HG02759 (cell line): ENCODE measurements around the gene ESRRA.

Source experiments
- ATAC-seq: cut with Tn5 transposase; IDR thresholded peaks from one replicate; pipeline ENCODE4 v1.9.1; 2021; ENCODE audit warnings: mild to moderate bottlenecking, moderate library complexity; ENCODE audit not compliant: unreplicated experiment

Gene ESRRA

DNA sequence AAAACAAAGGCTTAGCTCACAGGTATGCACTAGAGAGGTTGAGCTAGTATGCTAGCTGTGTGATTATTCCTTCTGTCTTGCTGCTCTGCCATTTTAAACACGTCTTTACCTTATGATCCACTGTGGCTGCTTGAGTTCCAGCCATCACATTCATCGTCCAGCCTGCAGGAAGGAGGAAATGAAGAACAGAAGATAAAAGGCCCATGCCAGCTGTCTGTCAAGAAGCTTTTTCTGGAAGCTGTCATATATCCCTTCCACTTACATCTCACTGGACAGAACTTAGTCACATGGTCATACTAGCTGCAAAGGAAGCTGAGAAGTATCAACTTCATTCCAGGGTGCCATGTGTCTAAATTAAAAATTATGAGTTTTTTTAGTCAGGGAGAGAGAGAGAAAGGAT is 22.1 kb downstream of the ESRRA start:
- ATAC-seq: no peak

DNA sequence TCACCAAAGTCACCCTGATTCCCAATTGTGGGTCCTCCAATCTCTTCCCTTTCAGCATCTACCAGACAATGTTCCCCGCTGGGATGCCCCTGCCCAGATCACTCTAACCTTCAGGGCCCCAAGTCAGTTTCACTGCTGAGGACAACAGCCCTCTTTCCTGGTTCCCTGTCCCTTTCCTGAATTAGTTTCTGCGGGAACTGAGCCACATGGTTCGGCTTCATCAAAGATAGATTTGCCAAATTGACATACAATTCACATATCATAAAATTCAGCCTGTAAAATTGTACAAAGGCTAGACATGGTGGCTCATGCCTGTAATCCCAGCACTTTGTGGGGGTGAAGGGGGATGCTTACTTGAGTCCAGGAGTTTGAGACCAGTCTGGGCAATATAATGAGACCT is 22.7 kb downstream of the ESRRA start:
- no peak for ATAC-seq

DNA sequence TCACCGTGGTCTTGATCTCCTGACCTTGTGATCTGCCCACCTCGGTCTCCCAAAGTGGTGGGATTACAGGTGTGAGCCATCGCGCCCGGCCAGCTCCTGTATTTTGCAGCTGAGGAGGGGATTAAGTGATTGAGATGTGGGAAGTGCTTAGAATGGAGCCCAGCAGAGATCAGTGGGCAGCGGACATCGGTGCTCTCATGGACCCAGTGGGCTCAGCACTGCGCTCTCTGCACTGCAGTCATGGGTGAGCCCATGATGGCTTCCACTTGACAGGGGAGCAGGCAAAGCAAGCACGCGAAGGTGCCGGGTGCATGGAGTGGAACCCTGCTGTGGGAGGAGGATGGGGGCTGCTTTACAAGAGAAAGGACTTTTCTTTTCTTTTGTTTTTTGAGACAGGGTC is 25.6 kb downstream of the ESRRA start:
- ATAC-seq: no peak

DNA sequence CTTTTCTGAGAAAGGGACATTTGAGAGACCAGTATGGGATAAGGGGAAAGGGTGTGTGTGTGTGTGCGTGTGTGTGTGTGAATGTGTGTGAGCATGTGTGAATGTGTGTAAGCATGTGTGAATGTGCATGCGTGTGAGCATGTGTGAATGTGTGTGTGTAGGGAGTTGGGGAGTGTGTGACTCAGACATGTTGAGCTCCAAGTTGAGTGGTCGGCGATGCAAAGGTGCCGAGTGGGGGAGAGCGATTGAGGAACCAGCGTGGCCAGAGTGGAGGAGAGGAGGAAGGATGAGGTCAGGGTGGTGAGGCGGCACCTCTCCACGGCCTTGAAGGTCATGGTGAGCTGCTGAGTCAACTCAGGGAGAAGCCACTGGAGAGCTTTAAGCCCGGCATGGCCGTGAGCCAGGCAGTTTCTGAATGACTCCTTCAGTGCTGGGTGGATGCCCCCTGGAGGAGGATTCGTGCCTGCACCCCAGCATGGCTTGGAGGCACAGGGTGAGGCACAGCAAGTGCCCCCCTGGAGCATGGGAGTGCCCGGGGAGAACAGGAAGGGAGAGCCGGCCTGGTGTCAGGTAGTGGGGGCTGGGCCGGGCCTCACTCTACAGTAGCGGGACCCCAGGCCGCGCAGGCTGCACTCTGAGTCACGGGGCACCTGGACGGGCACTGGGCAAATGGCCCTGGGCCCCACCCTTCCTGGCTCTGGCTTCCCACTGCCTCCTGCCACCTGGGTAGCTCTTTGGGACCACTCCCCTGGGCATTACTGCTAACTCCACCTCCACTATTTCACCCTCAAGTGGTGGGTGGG is 26.4 kb downstream of the ESRRA start:
- peak; percentile 64 for ATAC-seq

- no peak for ATAC-seq
Measured at GRCh38 chr11:64333556-64333955, 28.2 kb downstream of the ESRRA start.

GRCh38 chr11:64334764-64335735 is 29.7 kb downstream of the ESRRA start:
- ATAC-seq: peak; percentile 77

- ATAC-seq: no peak
Measured at GRCh38 chr11:64337538-64338249, 32.4 kb downstream of the ESRRA start.

DNA sequence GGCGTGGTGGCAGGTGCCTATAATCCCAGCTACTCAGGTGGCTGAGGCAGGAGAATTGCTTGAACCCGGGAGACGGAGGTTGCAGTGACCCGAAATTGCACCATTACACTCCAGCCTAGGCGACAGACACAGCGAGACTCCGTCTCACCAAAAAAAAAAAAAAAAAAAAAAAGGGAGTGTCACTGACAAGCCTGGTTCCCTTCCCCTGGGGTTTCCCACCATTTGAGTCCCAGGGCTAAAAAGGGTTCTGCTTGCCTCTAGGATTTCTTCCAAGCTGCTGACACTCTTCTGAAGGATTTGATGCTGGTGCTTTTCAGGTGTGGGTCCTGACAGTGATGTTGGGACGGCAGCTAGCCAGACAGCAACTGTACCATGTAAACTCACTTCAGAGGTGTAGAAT is 33.4 kb downstream of the ESRRA start:
- no peak for ATAC-seq

GRCh38 chr11:64339286-64339685 is 34.0 kb downstream of the ESRRA start:
- ATAC-seq: no peak

DNA sequence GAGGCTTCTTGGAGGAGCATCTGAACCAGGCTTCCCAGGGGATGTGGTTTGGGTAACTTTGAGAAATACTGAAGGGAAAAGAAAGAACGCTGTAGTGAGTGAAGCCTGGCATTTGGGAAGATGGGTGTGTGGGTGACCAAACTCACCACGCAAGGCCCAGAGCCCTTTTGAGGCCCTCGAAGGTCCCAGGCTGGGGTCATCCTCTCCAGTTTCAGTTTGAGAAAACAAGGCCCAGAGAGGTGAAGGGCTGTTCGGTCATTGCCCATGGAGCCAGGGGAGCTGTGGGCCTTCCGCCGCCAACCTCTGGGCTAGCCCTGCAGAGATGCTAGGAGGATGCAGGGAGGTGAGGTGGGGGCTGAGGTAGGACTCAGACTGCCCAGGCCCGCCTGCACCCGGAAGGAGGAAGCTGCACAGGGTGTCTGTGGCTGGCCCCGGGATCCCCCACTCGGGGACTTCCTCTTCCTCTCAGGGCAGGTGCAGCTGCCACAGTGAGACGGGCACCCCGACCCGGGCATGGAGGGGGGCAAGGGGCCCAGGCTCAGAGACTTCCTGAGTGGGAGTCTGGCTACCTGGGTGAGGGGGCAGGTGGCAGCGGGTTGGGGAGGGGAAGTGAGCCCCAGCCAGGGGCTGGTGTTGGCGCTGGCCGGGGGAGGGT is 34.6 kb downstream of the ESRRA start, which contains the start of gene CCDC88B:
TSS of gene CCDC88B (plus strand) at position 451 of the 655 bp plus-strand sequence. CDS start at position 514, 63 bp downstream.
- ATAC-seq: peak; percentile 52

DNA sequence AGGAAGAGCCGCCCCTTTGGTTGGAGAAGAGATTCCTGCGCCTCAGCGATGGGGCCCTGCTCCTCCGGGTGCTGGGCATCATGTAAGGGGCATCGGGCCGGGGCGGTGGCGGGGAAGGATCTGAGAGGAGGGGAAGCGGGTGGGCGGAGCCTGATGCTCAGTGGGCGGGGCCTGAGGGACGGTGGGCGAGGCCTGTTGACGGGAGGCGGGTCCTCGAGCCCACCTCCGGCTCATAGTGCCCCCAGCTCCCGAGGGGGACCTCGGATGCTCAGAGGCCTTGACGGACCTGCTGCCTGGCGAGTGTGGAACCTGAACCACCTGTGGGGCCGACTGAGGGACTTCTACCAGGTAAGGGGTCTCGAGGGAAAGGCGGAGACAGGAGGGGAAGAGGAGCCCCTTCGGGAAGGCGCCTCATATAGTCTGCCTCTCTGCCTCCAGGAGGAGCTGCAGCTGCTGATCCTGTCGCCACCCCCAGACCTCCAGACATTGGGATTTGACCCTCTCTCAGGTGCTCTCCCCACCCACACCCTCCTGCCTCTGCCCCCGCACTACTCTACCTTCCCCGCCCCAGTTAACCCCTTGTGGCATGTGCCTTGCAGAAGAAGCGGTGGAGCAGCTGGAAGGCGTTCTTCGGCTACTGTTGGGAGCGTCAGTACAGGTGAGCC is 35.5 kb downstream of the ESRRA start:
- ATAC-seq: peak; percentile 45

GRCh38 chr11:64341429-64341828 is 36.1 kb downstream of the ESRRA start:
- ATAC-seq: no peak

GRCh38 chr11:64341851-64342791 is 36.8 kb downstream of the ESRRA start:
- ATAC-seq: peak; percentile 55

GRCh38 chr11:64342869-64343745 is 37.8 kb downstream of the ESRRA start:
- ATAC-seq: no peak

GRCh38 chr11:64343767-64344559 is 38.6 kb downstream of the ESRRA start:
- no peak for ATAC-seq

DNA sequence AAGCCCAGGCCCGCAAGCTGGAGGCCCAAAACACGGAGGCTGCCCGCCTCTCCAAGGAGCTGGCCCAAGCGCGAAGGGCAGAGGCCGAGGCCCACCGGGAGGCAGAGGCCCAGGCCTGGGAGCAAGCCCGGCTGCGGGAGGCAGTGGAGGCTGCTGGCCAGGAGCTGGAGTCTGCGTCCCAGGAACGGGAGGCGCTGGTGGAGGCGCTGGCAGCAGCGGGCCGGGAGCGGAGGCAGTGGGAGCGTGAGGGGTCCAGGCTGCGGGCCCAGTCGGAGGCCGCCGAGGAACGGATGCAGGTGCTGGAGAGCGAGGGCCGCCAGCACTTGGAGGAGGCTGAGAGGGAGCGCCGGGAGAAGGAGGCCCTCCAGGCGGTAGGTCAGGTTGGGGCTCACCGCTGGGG is 39.5 kb downstream of the ESRRA start:
- no peak for ATAC-seq

DNA sequence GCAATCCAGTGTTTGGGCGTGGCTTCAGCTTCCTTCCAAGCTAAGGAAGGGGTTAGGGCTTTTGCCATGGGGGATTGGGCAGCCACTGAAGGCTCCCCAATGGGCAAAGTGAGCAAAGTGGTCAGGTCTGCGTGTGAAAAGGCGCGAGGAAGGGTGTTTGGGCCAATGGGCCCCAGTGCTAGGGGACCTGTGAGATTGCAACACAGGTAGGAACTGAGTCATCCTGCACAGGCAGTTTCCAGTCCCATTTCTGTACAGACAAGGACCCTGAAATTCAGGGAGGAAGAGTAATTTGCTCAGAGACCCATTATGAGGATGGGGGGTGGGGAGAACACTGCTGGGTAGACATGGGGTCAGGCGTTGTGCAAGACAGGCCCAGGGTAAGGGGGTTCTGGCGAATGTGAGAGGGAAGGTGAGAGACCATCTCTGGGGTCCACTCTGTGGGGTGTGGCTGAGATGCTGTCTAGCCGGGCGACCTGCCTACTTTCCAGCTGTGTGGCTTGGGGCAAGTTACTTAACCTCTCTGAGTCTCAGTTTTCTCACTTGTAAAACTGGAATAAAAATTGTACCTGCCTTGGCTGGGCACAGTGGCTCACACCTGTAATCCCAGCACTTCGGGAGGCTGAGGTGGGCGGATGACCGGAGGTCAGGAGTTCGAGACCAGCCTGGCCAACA is 42.0 kb downstream of the ESRRA start:
- ATAC-seq: no peak
